Measurements from ENCODE around the gene TLCD1.

TLCD1 gene

DNA sequence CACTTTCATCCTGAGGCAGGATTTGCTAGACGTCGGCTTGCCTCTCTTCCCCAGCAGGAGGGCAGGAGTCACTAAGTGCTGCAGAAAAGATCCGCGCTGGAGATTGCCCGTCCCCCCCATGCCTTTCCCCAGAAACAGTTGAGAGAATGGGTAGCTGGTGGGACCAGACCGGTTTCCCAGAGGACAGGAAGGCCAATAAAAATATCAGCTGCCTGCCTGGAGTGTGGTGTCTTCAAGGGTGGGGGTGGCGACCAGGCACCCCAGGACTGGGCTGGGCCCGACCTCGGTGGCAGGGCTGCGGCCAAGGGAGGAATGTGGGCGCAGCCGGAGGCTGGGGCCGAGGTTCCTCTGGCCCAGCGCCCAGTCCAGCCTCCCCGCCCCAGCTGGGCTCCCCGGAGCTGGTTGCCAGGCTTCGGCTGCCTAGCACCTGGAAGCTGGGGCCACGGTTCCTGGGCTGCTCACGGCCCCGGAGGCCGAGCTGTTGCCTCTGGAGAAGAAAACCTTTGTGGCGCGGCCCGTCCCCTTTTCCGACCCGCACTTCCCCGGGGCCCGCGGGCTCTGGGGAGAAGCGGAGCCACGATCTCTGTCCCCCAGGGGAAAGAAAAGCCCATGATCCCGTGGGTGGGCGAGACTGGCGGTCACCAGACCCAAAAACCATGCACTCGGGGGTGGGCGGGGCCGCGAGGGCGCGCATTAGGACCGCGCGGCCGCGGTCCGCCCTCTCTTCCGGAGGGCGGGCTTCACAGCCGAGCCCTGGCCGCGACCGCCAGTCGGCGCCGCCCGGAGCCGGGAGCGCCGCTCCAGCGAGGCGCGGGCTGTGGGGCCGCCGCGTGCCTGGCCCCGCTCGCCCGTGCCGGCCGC lies 17.4 kb upstream of the TLCD1 start, which contains the start of gene TRAF4:
TRAF4 (plus strand) TSS at position 769 of the 861 bp plus-strand sequence. CDS start 102 bp downstream, outside the sequence.
- in situ Hi-C loops (cut with HindIII; ENCODE audit: low sequenced_read_pairs): no loop called here
- TF ChIP-seq, protein P1, sequence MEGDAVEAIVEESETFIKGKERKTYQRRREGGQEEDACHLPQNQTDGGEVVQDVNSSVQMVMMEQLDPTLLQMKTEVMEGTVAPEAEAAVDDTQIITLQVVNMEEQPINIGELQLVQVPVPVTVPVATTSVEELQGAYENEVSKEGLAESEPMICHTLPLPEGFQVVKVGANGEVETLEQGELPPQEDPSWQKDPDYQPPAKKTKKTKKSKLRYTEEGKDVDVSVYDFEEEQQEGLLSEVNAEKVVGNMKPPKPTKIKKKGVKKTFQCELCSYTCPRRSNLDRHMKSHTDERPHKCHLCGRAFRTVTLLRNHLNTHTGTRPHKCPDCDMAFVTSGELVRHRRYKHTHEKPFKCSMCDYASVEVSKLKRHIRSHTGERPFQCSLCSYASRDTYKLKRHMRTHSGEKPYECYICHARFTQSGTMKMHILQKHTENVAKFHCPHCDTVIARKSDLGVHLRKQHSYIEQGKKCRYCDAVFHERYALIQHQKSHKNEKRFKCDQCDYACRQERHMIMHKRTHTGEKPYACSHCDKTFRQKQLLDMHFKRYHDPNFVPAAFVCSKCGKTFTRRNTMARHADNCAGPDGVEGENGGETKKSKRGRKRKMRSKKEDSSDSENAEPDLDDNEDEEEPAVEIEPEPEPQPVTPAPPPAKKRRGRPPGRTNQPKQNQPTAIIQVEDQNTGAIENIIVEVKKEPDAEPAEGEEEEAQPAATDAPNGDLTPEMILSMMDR (IDR thresholded peaks at IDR 0.05; ENCODE audit: low read depth, low read length): peak; percentile 11
- peak within 1 kb of the TSS; percentile 93 for H3K4me3 ChIP-seq (ENCODE audit: low read depth, low read length)
- DNase-seq (ENCODE audit: low read depth, low spot score): peak; percentile 95

DNA sequence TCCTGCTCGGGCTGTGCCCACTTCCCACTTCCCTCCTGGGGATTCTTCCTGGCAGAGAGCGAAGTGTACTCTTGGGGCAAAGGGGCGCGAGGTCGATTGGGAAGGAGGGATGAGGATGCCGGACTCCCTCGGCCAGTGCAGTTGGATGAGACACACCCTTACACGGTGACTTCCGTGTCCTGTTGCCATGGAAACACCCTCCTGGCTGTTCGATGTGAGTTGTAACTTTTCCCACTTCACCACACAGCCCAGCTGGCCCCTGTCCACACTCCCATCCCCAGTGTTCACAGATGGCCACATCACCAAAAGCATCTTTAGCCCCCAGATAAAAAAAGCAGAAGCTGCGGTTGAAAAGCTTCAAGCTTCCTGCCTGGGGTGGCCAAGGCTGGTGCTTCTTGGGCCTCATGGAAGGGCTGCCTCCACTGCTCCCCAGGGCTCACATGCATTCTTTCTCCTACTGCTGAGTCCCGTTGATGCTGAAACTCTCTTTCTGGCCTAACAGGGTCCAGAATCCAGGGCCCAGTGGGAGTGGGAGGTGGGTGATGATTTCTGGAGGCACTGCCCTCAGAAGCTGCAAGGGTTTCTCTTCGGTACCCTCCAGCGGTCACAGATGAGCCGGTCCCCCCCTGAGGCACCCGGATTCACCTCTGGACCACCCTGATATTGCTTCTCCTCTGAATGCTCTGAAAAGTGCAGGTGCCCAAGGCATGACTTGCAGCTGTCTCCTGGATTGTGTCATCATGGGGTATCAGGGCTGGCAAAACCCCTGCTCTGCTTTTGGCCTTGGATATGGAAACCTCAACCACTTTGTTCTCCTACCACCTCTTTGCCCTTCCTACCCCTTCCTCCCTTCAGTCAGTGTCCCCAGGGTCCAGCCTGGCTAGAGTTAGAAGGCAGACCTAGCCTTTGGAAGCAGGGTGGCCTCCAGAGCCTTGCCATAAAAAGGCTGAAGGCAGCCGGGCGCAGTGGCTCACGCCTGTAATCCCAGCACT lies 15.6 kb upstream of the TLCD1 start:
- DNase-seq (ENCODE audit: low read depth, low spot score): no peak
- in situ Hi-C loops (cut with HindIII; ENCODE audit: low sequenced_read_pairs): no loop called here
- TF ChIP-seq, protein P1 (IDR thresholded peaks at IDR 0.05; ENCODE audit: low read depth, low read length): no peak
- H3K4me3 ChIP-seq (ENCODE audit: low read depth, low read length): no peak overlapping the region

DNA sequence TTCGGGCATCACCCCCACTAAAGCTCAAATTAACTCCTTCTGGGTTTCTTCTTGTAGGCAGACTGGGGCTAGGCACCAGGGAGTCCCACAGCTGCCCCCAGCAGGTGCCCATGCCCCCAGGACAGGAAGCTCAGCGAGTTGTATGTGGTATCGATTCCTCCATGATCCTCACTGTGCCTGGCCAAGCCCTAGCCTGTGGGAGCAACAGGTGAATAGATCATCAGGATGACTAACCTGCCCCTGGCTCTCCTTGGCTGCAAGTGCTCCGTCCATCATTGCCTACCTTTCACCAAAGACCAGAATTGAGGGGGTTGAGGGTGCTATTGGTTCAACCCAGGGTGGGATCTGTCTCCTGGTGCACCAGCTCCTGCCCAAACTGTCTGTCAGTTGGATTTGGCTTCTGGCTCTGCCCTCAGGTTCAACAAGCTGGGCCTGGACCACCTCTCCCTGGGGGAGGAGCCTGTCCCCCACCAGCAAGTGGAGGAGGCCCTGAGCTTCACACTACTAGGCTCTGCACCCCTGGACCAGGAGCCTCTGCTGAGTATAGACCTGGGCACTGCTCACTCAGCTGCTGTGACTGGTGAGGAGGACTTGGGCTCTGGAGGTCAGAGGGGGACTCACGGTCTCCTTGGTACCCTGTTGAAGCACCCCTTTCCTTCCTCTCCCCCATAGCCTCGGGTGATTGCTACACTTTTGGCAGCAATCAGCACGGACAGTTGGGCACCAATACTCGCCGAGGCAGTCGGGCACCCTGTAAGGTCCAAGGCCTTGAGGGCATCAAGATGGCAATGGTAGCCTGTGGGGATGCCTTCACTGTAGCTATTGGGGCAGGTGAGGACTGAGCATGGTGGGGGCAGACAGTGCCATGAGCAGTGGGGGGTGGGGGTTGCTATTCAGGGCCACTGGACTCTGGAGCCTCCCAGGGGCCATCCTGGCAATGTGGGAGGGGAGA lies 14.6 kb upstream of the TLCD1 start:
- TF ChIP-seq, protein P1 (IDR thresholded peaks at IDR 0.05; ENCODE audit: low read depth, low read length): no peak
- DNase-seq (ENCODE audit: low read depth, low spot score): no peak
- in situ Hi-C loops (cut with HindIII; ENCODE audit: low sequenced_read_pairs): no loop called here

DNA sequence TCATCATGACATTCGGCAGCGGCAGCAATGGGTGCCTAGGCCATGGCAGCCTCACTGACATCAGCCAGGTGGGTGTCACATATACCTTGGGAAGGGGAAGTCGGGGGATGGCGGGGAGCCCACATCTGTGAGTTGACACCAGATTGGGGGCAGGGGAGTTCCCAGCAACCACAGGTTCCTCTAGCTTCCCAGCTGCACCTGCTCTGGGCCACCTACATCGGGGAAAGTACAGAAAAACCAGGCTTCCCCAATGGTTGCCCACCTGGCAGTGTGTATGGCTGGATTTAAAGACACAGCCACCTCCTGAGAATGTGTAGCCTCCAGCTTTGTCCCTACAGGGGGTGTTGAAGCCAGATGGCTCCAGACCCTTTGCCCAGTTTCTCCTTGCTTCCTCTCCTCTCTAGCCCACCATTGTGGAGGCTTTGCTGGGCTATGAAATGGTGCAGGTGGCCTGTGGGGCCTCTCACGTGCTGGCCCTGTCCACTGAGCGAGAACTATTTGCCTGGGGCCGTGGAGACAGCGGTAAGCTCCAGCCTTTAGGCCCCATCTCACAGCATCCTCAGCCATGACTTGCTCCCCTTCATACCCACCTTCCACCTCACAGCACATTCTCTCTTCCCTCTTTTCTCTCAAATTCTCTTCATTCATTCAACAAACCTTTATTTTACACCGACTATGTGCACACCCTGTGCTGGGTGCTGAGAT lies 12.8 kb upstream of the TLCD1 start:
- H3K4me3 ChIP-seq (ENCODE audit: low read depth, low read length): no peak overlapping the region
- DNase-seq (ENCODE audit: low read depth, low spot score): no peak
- in situ Hi-C loops (cut with HindIII; ENCODE audit: low sequenced_read_pairs): no loop called here
- TF ChIP-seq, protein P1 (IDR thresholded peaks at IDR 0.05; ENCODE audit: low read depth, low read length): no peak

More for the DNA sequence above, 14.6 kb upstream of the TLCD1 start:
- no peak overlapping the region for H3K4me3 ChIP-seq (ENCODE audit: low read depth, low read length)

DNA sequence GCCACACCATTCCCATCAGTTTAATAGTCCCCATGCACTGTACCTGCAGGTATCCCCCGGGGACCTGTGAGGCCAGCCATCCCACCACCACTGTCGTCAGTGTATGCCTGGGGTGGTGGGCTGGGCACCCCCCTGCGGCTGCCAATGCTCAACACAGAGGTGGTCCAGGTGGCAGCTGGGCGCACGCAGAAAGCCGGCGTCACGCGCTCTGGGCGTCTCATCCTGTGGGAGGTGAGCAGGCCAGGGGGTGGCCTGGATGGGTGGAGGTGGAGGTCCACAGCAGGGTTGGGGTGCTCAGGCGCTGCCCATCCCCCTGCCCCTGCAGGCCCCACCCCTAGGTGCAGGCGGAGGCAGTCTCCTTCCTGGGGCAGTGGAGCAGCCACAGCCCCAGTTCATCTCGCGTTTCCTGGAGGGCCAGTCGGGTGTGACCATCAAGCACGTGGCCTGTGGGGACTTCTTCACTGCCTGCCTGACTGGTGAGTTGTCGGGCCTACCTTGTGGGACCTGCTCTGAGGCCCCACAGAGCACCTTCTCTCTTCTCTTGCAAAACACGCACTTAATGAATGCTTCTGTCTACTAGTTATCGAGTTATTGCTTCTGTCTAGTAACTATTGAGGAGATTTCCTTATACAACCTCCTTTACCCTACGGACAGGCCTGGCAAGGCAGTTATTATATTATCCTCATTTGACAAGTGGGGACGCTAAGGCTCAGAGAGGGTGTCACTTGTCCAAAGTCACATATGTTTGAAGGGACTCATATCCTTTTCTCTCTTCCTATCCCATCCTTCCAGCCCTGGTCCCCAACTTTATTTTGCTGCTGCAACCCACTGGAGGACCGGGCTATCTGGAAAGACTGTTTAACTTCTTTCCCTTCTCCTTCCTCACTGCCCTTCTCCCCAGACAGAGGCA lies 12.0 kb upstream of the TLCD1 start:
- TF ChIP-seq, protein P1 (IDR thresholded peaks at IDR 0.05; ENCODE audit: low read depth, low read length): no peak
- in situ Hi-C loops (cut with HindIII; ENCODE audit: low sequenced_read_pairs): no loop called here
- no peak for DNase-seq (ENCODE audit: low read depth, low spot score)
- no peak overlapping the region for H3K4me3 ChIP-seq (ENCODE audit: low read depth, low read length)
